Measurements from ENCODE around the gene DPH6. TPM values are rescaled to one million over a fixed set of nuclear protein-coding genes. Genes with fewer than 3 reads are reported as not detected.

DPH6 gene
- total RNA-seq, 6 experiments from 2014 or later: 5.5 to 12.8 (median 6.9) TPM

DNA sequence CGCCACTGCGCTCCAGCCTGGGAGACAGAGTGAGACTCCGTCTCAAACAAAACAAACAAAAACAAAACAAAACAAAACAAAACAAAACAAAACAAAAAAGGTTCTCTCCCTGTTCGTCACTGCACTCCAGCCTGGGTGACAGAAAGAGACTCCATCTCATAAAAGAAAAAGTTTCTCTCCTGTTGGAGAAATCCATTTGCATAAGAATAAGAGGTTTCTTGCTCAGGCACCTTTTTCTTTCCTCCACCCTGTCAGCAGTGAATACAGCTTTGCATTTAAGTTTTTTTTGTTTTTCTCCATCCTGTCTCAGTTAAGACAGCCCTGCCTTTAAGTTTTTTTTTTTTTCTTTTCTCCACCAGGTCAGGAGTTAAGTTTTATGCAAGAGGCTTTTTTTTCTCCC lies 109.5 kb downstream of the DPH6 start:
- no peak for DNase-seq
- no peaks in the 10 kb centered on the region for H3K27me3 ChIP-seq
- H3K36me3 ChIP-seq: no peaks in the 10 kb centered on the region
- no peak for ATAC-seq
- no peak for TF ChIP-seq POLR2A (IDR thresholded peaks at IDR 0.05)
- TF ChIP-seq, protein P1, sequence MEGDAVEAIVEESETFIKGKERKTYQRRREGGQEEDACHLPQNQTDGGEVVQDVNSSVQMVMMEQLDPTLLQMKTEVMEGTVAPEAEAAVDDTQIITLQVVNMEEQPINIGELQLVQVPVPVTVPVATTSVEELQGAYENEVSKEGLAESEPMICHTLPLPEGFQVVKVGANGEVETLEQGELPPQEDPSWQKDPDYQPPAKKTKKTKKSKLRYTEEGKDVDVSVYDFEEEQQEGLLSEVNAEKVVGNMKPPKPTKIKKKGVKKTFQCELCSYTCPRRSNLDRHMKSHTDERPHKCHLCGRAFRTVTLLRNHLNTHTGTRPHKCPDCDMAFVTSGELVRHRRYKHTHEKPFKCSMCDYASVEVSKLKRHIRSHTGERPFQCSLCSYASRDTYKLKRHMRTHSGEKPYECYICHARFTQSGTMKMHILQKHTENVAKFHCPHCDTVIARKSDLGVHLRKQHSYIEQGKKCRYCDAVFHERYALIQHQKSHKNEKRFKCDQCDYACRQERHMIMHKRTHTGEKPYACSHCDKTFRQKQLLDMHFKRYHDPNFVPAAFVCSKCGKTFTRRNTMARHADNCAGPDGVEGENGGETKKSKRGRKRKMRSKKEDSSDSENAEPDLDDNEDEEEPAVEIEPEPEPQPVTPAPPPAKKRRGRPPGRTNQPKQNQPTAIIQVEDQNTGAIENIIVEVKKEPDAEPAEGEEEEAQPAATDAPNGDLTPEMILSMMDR (IDR thresholded peaks at IDR 0.05): no peak
- H3K27ac ChIP-seq: no peak overlapping the region
- H3K4me1 ChIP-seq: no peaks in the 10 kb centered on the region
- H3K9me3 ChIP-seq: no peaks in the 10 kb centered on the region
- intact Hi-C loops (cut with DNase I): loop anchor here in 1 of 2 donors (10.0 kb wide), 1 partner anchor 142 kb away; no protein-coding TSS in a partner anchor
- H3K4me3 ChIP-seq: no peak overlapping the region
- 92% methylated on average over 4 of the region's 4 CpGs for WGBS (ENCODE audit: insufficient coverage, low coverage, low lambda C conversion rate, missing lambda C conversion rate)

DNA sequence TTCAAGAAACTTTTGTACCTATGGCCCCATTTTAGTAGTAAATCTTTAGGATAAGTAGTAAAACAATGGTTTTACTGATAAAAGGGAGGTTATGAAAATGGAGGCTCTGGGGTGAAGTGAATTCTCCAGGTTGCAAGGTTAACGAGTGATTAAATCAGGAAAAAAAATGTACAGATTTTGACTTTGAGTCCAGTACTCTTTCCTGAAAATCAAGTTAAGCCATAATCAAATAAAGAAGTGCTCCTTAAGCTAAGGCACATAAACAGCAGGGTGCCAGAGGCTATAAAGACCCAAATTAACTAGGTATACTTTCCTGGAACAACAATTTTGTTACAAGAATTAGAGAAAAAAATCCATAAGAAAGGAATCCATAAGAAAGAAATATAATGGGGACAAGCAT lies 114.7 kb downstream of the DPH6 start:
- H3K27ac ChIP-seq: no peak overlapping the region
- H3K9me3 ChIP-seq: no peaks in the 10 kb centered on the region
- ATAC-seq (no peak), DNase-seq (no peak)
- 93% methylated on average over 1 of the region's 1 CpG for WGBS (ENCODE audit: insufficient coverage, low coverage, low lambda C conversion rate, missing lambda C conversion rate)
- no peaks in the 10 kb centered on the region for H3K36me3 ChIP-seq
- TF ChIP-seq, protein P1 (IDR thresholded peaks at IDR 0.05): no peak
- no peak for TF ChIP-seq POLR2A (IDR thresholded peaks at IDR 0.05)
- no peaks in the 10 kb centered on the region for H3K27me3 ChIP-seq
- no peaks in the 10 kb centered on the region for H3K4me1 ChIP-seq
- intact Hi-C loops (cut with DNase I): loop anchor here in 1 of 2 donors (10.0 kb wide), 1 partner anchor 136 kb away; no protein-coding TSS in a partner anchor
- H3K4me3 ChIP-seq: no peak overlapping the region

DNA sequence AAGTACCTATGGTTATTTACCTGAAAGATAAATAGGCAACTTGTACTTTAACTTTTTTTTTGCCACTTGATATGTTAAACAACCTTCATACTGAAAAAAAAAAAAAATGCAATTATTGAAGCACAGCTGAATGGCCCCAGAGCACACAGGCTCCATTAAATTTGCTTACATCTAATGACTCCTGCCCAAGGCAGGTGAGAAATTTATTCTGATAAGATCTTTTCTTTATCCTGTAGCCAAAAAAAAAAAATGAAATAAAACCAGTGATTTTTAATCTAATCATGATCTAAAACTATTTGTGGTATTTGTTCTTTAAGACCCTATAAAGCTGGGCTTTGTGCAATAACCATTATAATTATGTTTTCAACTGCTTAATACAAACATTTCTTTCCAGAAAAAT lies 115.7 kb downstream of the DPH6 start:
- intact Hi-C loops (cut with DNase I): loop anchor here in 1 of 2 donors (10.0 kb wide), 1 partner anchor 136 kb away; no protein-coding TSS in a partner anchor
- ATAC-seq (no peak), DNase-seq (no peak)
- H3K27ac ChIP-seq: no peak overlapping the region
- TF ChIP-seq POLR2A (IDR thresholded peaks at IDR 0.05): no peak
- no peaks in the 10 kb centered on the region for H3K9me3 ChIP-seq
- no peaks in the 10 kb centered on the region for H3K27me3 ChIP-seq
- H3K4me1 ChIP-seq: no peaks in the 10 kb centered on the region
- H3K4me3 ChIP-seq: no peak overlapping the region
- H3K36me3 ChIP-seq: no peaks in the 10 kb centered on the region

DNA sequence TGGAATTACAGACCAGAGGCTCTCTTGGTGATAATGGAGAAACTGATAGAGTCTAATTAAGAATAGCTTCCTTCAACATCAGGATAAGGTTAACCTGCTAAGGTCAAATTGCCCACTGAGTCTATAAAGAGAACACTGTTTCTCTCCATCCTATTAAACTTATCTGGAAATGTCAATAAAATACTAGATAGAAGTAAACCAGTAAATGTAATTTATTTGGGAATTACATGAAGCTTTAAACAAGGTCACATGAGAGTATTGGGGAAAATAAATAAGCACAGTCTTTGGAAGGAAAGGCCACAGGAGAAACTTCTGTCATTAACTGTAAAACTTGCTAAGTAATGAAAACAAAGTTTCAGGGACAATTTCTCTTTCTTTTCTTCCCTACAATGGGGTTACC lies 118.5 kb downstream of the DPH6 start:
- DNase-seq: no peak
- Histone ChIP-seq H3K36me3 (no peaks in the 10 kb centered on the region), H3K9me3 (peaks cover 0 to 10% (median 0%) of the 10 kb centered on the region in 4 donors), H3K4me3 (no peak overlapping the region), H3K27ac (no peak overlapping the region), H3K4me1 (no peaks in the 10 kb centered on the region), H3K27me3 (no peaks in the 10 kb centered on the region)
- TF ChIP-seq, protein P1 (IDR thresholded peaks at IDR 0.05): no peak
- no peak for TF ChIP-seq POLR2A (IDR thresholded peaks at IDR 0.05)
- ATAC-seq: no peak
- intact Hi-C loops (cut with DNase I): no loop called here

DNA sequence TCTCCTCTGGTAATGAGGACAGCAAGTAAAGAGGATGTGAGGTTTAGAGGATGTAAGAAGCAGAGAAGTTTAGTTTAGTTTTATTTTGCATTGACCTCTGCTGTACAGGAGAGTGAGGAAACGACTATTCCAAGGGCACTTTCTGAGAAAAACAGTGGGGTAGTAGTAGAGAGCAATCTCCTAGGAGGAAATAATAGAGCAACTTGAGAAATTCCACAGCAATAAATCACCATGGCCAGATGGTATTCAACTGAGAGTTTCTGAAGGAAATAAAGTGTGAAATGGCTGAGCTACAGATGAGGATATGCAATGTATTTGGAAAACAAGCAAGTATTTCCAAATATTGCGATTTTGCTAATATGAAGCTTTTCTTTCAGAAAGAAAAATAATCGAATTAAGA lies 118.9 kb downstream of the DPH6 start:
- Histone ChIP-seq H3K9me3 (peaks cover 0 to 10% (median 0%) of the 10 kb centered on the region in 4 donors), H3K36me3 (no peaks in the 10 kb centered on the region), H3K4me1 (no peaks in the 10 kb centered on the region), H3K27me3 (no peaks in the 10 kb centered on the region), H3K4me3 (no peak overlapping the region), H3K27ac (no peak overlapping the region)
- TF ChIP-seq, protein P1 (IDR thresholded peaks at IDR 0.05): no peak
- no peak for TF ChIP-seq POLR2A (IDR thresholded peaks at IDR 0.05)
- no peak for ATAC-seq
- WGBS (ENCODE audit: insufficient coverage, low coverage, low lambda C conversion rate, missing lambda C conversion rate): 66% methylated on average over 3 of the region's 3 CpGs
- DNase-seq: no peak
- intact Hi-C loops (cut with DNase I): no loop called here
